LHCN-M2 (cell line): ENCODE data around the gene NDUFS2. TPM values are rescaled to one million over a fixed set of nuclear protein-coding genes. Genes with fewer than 3 reads are reported as not detected.

Experiments
- DNase-seq: peaks from one replicate; pipeline ENCODE4 v3.0.0-alpha.2; 2012; ENCODE audit warnings: low read depth
- polyA plus RNA-seq: library from polyadenylated mRNA; unstranded; fragments of >200 nt; gene quantifications from one replicate; pipeline ENCODE4 v1.2.1, GENCODE V29; 2012; ENCODE audit warnings: missing spikeins
- total RNA-seq: library from RNA; depleted of rRNA; stranded (reverse); fragments of >200 nt; gene quantifications from 2 replicates; pipeline ENCODE4 v1.2.3, GENCODE V29; 2014; rRNA removed

The NDUFS2 gene
- total RNA-seq, result 115 and 133 TPM in 2 replicates
- polyA plus RNA-seq, result 95.0 TPM

- peak; percentile 99 for DNase-seq
These were observed at the start of gene NDUFS2 for GRCh38 chr1:161201836-161202712. Gene NDUFS2 (plus strand): TSS chr1:161202367. CDS start chr1:161202386, 19 bp downstream.

- no peak for DNase-seq
These were observed 49.0 kb upstream of the NDUFS2 start for GRCh38 chr1:161153176-161153575.

- peak; percentile 88 for DNase-seq
These were observed 48.4 kb upstream of the NDUFS2 start, which contains the start of gene UFC1 for GRCh38 chr1:161153682-161154337. Gene UFC1 (plus strand): TSS chr1:161153978. CDS start chr1:161153998, 20 bp downstream.

- DNase-seq, result no peak
These were observed 44.3 kb upstream of the NDUFS2 start for GRCh38 chr1:161157867-161158266.

GRCh38 chr1:161158316-161159010 lies 43.7 kb upstream of the NDUFS2 start:
- no peak for DNase-seq

- DNase-seq, result peak; percentile 84
These were observed 42.9 kb upstream of the NDUFS2 start, which contains the start of gene USP21 for GRCh38 chr1:161159087-161159912. Gene USP21 (plus strand): TSS chr1:161159500. CDS start chr1:161160641, 1,141 bp downstream.

- no peak for DNase-seq
These were observed 42.3 kb upstream of the NDUFS2 start for GRCh38 chr1:161159913-161160243.

- DNase-seq, result no peak
These were observed 41.5 kb upstream of the NDUFS2 start for GRCh38 chr1:161160671-161161145.

DNA sequence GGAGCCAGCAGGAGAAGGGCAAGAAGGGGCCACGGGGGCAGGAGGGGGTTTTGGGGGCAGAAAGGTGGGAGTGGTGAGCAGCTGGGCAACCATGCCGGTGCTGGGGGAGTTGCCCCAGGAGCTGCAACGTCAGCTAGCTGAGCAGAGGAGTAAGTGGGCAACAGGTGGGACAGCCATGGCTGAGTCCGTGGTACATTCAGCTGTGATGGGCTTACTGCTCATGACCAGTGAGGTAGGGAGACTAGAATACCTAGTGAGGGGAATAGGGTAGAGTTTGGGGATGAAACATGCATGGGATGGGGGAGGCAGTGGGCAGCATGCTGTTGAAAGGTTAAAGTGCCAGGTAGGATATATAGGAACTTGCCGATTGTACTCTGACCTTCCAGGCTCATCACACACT lies 40.5 kb upstream of the NDUFS2 start:
- no peak for DNase-seq

DNA sequence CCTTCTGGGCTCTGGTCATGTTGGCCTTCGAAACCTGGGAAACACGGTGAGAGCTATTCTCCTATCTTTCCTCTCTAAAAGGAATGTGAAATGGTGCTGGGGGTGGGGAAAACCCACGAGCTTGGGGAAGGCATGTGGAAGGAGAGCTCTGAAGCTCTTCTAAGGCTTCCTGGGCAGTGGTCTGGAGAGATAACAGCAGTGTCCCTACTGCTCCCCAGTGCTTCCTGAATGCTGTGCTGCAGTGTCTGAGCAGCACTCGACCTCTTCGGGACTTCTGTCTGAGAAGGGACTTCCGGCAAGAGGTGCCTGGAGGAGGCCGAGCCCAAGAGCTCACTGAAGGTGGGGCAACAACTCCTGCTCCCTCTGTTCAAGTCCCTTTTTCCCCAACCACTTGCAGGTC lies 40.1 kb upstream of the NDUFS2 start:
- DNase-seq, result no peak

DNA sequence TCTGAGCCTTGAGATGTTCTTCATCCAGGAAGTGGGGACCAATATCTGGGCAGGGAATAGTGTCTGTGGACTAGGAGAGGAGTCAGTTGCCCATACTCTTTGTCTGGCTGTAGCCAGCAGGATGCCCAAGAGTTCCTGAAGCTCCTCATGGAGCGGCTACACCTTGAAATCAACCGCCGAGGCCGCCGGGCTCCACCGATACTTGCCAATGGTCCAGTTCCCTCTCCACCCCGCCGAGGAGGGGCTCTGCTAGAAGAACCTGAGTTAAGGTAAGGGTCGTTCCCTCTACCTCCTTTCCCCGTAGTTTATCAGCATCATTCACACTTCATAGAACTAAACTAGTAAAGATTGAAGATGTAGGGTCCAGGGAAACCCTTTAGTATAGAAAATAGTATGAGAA lies 39.4 kb upstream of the NDUFS2 start:
- no peak for DNase-seq

- DNase-seq, result no peak
These were observed 38.4 kb upstream of the NDUFS2 start for GRCh38 chr1:161163793-161164192.

- DNase-seq, result no peak
These were observed 37.1 kb upstream of the NDUFS2 start for GRCh38 chr1:161164901-161165610.

GRCh38 chr1:161165742-161166668 lies 36.2 kb upstream of the NDUFS2 start, which contains the start of gene PPOX:
Gene PPOX (plus strand): TSS chr1:161166426. CDS start chr1:161166848, 422 bp downstream.
- DNase-seq, result peak; percentile 97

DNA sequence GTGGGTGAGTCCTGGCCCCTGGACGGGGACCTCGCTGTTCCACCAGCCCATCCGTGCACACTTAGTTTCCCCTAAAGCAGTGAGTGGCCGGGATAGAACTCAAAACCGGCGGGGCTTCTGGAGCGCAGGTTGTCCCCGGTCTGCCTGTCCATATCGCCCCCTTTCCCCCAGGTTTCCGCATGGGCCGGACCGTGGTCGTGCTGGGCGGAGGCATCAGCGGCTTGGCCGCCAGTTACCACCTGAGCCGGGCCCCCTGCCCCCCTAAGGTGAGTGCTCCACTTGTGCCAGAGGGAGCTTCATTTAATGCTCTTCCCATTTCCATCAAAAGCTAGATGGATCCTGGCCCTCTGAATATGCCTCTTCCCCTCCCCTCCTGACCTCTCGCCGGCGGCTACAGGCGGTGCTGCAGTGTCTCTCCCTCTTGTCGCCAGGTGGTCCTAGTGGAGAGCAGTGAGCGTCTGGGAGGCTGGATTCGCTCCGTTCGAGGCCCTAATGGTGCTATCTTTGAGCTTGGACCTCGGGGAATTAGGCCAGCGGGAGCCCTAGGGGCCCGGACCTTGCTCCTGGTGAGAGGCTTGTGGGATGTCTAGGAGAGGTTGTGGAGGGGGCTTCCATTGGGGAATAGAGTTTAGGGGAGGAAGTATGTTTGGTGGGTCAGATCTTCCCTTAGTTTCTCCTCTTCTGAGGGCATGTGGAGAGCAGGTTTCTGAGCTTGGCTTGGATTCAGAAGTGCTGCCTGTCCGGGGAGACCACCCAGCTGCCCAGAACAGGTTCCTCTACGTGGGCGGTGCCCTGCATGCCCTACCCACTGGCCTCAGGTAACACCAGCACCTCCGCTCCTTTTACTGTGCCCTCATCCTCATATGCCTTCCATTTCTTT lies 35.3 kb upstream of the NDUFS2 start:
- DNase-seq, result no peak

DNA sequence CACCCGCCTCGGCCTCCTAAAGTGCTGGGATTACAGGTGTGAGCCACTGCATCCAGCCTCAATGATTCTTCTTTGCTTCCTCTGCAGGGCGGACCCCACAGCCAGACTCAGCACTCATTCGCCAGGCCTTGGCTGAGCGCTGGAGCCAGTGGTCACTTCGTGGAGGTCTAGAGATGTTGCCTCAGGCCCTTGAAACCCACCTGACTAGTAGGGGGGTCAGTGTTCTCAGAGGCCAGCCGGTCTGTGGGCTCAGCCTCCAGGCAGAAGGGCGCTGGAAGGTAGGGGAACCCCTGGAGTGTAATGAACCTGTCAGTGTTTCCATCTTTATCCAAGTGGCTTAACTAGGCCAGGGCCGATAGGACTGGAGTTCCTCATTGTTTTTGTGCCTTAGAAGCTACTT lies 33.3 kb upstream of the NDUFS2 start:
- no peak for DNase-seq

DNA sequence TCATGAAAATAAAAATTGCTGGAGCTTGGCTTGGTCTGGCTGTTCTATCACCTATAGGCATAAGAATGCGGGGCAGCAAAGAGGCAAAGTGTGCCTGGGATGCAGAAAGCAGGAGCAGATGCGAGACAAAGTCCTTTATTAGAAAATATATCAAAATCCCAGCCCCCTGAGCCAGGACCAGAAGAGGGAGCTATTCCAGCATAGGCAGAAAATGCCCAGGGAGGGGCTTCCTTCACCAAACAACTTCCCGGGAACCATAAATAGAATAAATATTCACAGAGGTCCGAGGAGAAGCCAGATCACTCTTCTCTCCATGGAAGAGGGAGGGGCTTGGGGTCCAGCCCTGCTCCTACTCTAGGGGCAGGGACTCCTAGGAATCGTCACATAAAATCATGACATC lies 31.0 kb upstream of the NDUFS2 start:
- no peak for DNase-seq

- DNase-seq, result no peak
These were observed 30.5 kb upstream of the NDUFS2 start for GRCh38 chr1:161171696-161172095.
